Left forelimb (tissue), 1 donor: Measurements from ENCODE around the gene CEP20.
"Not testable (repeated sequence)": the region's sequence is repeated elsewhere in the genome, so short reads cannot be mapped to it uniquely, and the experiment has no call there.

Experiments
- DNase-seq: peaks from one replicate; pipeline ENCODE4 v3.0.0-alpha.2; 2018; ENCODE audit warnings: low spot score

Gene CEP20

GRCh38 chr16:15857724-15858560 lies 30.5 kb downstream of the CEP20 start:
- DNase-seq, result no peak

GRCh38 chr16:15856901-15857698 lies 31.3 kb downstream of the CEP20 start, which contains the start of gene MYH11:
MYH11 (minus strand) TSS chr16:15857028; CDS start chr16:15838252, 18,776 bp downstream.
- DNase-seq, result no peak

GRCh38 chr16:15856182-15856581 lies 32.2 kb downstream of the CEP20 start:
- DNase-seq, result no peak

- DNase-seq, result no peak
Measured at GRCh38 chr16:15855704-15856003, 32.7 kb downstream of the CEP20 start.

GRCh38 chr16:15854906-15855703 lies 33.3 kb downstream of the CEP20 start:
- DNase-seq, result no peak

- no peak for DNase-seq
Measured at GRCh38 chr16:15854061-15854460, 34.3 kb downstream of the CEP20 start.

- DNase-seq, result no peak
Measured at GRCh38 chr16:15853021-15853420, 35.4 kb downstream of the CEP20 start.

GRCh38 chr16:15850555-15850954 lies 37.8 kb downstream of the CEP20 start:
- not testable (repeated sequence) for DNase-seq

- no peak for DNase-seq
Measured at GRCh38 chr16:15849209-15849981, 39.0 kb downstream of the CEP20 start.

GRCh38 chr16:15847611-15848175 lies 40.7 kb downstream of the CEP20 start:
- no peak for DNase-seq

- no peak for DNase-seq
Measured at GRCh38 chr16:15846510-15846909, 41.9 kb downstream of the CEP20 start.

GRCh38 chr16:15843635-15844279 lies 44.6 kb downstream of the CEP20 start:
- no peak for DNase-seq

- DNase-seq, result not testable (repeated sequence)
Measured at GRCh38 chr16:15839204-15839603, 49.2 kb downstream of the CEP20 start.

- no peak for DNase-seq
Measured at GRCh38 chr16:15837761-15838160, 50.6 kb downstream of the CEP20 start.

- DNase-seq, result no peak
Measured at GRCh38 chr16:15836965-15837611, 51.3 kb downstream of the CEP20 start.

- DNase-seq, result no peak
Measured at GRCh38 chr16:15836074-15836473, 52.3 kb downstream of the CEP20 start.

GRCh38 chr16:15835136-15835878 lies 53.1 kb downstream of the CEP20 start:
- no peak for DNase-seq

- DNase-seq, result no peak
Measured at GRCh38 chr16:15834502-15834901, 53.9 kb downstream of the CEP20 start.

GRCh38 chr16:15833541-15833940 lies 54.9 kb downstream of the CEP20 start:
- DNase-seq, result no peak

GRCh38 chr16:15832241-15832640 lies 56.2 kb downstream of the CEP20 start:
- no peak for DNase-seq
